Karpas-422 (cell line): ENCODE measurements around the gene EEPD1. TPM values are rescaled to one million over a fixed set of nuclear protein-coding genes. Genes with fewer than 3 reads are reported as not detected.
A peak's percentile ranks its signal among the peaks of the same experiment; 100 is the strongest.

Source experiments
- DNase-seq: peaks from one replicate; pipeline ENCODE4 v3.0.0-alpha.2; 2015
- H2AFZ ChIP-seq: fragments of 200-600 bp; sonication (generic); 2 replicates; pipeline ENCODE4 v1.6.1; 2014; ENCODE audit warnings: antibody characterized with exemption, low read length, mixed read lengths
- H3K27ac ChIP-seq: fragments of 200-600 bp; sonication (generic); 2 replicates; pipeline ENCODE4 v1.5.1; 2014; ENCODE audit warnings: mild to moderate bottlenecking, low read length, moderate library complexity
- H3K27me3 ChIP-seq: fragments of 200-600 bp; sonication (generic); 2 replicates; pipeline ENCODE4 v1.6.1; 2014; ENCODE audit warnings: low read length, mixed read lengths
- H3K36me3 ChIP-seq: fragments of 200-600 bp; sonication (generic); 2 replicates; pipeline ENCODE4 v1.6.1; 2014; ENCODE audit warnings: low read length, mixed read lengths; ENCODE audit not compliant: insufficient read depth
- H3K4me1 ChIP-seq: fragments of 200-600 bp; sonication (generic); 2 replicates; pipeline ENCODE4 v1.6.1; 2014; ENCODE audit warnings: mild to moderate bottlenecking, low read length, mixed read lengths
- H3K4me2 ChIP-seq: fragments of 200-600 bp; sonication (generic); 2 replicates; pipeline ENCODE4 v1.6.1; 2014; ENCODE audit warnings: low read length, low read depth, mild to moderate bottlenecking; ENCODE audit not compliant: poor library complexity, severe bottlenecking
- H3K4me3 ChIP-seq: fragments of 200-600 bp; sonication (generic); 2 replicates; pipeline ENCODE4 v1.5.1; 2014; ENCODE audit warnings: mild to moderate bottlenecking, antibody characterized with exemption, low read length, mixed read lengths
- H3K79me2 ChIP-seq: fragments of 200-600 bp; sonication (generic); 2 replicates; pipeline ENCODE4 v1.6.1; 2014; ENCODE audit warnings: mild to moderate bottlenecking, low read length, mixed read lengths
- H3K9ac ChIP-seq: fragments of 200-600 bp; sonication (generic); 2 replicates; pipeline ENCODE4 v1.6.0; 2014; ENCODE audit warnings: low read length
- H3K9me2 ChIP-seq: fragments of 200-600 bp; sonication (generic), shearing (Covaris generic); replicated peaks from 2 replicates; pipeline ENCODE4 v1.6.0; 2014; ENCODE audit warnings: mild to moderate bottlenecking, low read length, moderate library complexity; ENCODE audit not compliant: insufficient read depth
- H3K9me3 ChIP-seq: fragments of 300-700, 200-600 bp; sonication (generic); 2 replicates; pipeline ENCODE4 v1.6.1; 2014; ENCODE audit warnings: low read length, mixed read lengths
- H4K20me1 ChIP-seq: fragments of 200-600 bp; sonication (generic); 2 replicates; pipeline ENCODE4 v1.6.1; 2014; ENCODE audit warnings: mild to moderate bottlenecking, antibody characterized with exemption, low read length, low read depth; ENCODE audit not compliant: insufficient read depth
- total RNA-seq: library from RNA; depleted of rRNA; stranded (reverse); fragments of >200 nt; shearing (Covaris generic); gene quantifications from 2 replicates; pipeline ENCODE4 v1.2.3, GENCODE V29; 2014; ENCODE audit warnings: low replicate concordance

Gene EEPD1
- total RNA-seq, 1 experiment from 2014 or later = 28.8 TPM

- Histone ChIP-seq H3K79me2 (peaks cover 46% of the 10 kb centered on the region), H3K4me2 (peak overlapping the region; percentile 81), H3K4me1 (peaks cover 97% of the 10 kb centered on the region), H3K4me3 (peak overlapping the region; percentile 44), H3K27me3 (no peaks in the 10 kb centered on the region), H2AFZ (no peak overlapping the region), H3K36me3 (peaks cover 7% of the 10 kb centered on the region; the same call in 1 of the 2 replicates), H3K9me2 (no peaks in the 10 kb centered on the region), H3K27ac (peak overlapping the region; percentile 100), H3K9ac (peak overlapping the region; percentile 73), H3K9me3 (no peaks in the 10 kb centered on the region), H4K20me1 (no peaks in the 10 kb centered on the region)
- peak; percentile 64 for DNase-seq
Observed at GRCh38 chr7:36284456-36285090, 131.5 kb downstream of the EEPD1 start.

DNA sequence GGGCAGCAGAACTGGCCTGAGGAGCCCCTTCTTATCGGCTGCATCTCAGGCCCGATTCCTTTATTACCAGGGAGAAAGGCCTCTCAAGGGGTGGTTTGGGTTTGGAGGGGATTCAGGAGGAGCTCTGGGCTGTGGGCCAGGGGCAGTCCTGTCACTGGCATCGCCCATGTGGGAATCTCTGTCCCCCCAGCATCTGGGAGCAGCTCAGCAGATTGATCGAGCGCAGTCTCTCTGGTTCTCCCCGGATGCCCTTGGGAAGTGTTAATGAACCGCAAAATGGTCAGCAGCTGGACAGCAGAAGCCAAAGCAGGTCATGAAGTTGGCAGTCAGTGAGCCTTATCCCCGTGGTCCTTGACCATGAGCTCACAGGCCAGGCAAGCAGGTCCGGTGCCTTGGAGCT, 132.2 kb downstream of the EEPD1 start:
- no peaks in the 10 kb centered on the region for H4K20me1 ChIP-seq
- no peaks in the 10 kb centered on the region for H3K27me3 ChIP-seq
- no peak overlapping the region for H2AFZ ChIP-seq
- peak overlapping the region; percentile 73 for H3K9ac ChIP-seq
- H3K4me3 ChIP-seq = peak overlapping the region; percentile 44
- no peaks in the 10 kb centered on the region for H3K9me2 ChIP-seq
- DNase-seq = no peak
- no peaks in the 10 kb centered on the region for H3K9me3 ChIP-seq
- peaks cover 7% of the 10 kb centered on the region; the same call in 1 of the 2 replicates for H3K36me3 ChIP-seq
- H3K4me1 ChIP-seq = peaks cover 97% of the 10 kb centered on the region
- H3K4me2 ChIP-seq = peak overlapping the region; percentile 81
- H3K27ac ChIP-seq = peak overlapping the region; percentile 100
- peaks cover 44% of the 10 kb centered on the region for H3K79me2 ChIP-seq

GRCh38 chr7:36286226-36286625, 133.2 kb downstream of the EEPD1 start:
- Histone ChIP-seq H3K27ac (peak overlapping the region; percentile 100), H3K4me3 (peak overlapping the region; percentile 43; the same call in 1 of the 2 replicates), H3K4me1 (peaks cover 97% of the 10 kb centered on the region), H4K20me1 (no peaks in the 10 kb centered on the region), H2AFZ (no peak overlapping the region), H3K36me3 (peaks cover 7% of the 10 kb centered on the region; the same call in 1 of the 2 replicates), H3K9ac (peak overlapping the region; percentile 73), H3K79me2 (peaks cover 40% of the 10 kb centered on the region), H3K9me2 (no peaks in the 10 kb centered on the region), H3K9me3 (no peaks in the 10 kb centered on the region), H3K27me3 (no peaks in the 10 kb centered on the region), H3K4me2 (peak overlapping the region; percentile 81)
- DNase-seq = peak; percentile 71

DNA sequence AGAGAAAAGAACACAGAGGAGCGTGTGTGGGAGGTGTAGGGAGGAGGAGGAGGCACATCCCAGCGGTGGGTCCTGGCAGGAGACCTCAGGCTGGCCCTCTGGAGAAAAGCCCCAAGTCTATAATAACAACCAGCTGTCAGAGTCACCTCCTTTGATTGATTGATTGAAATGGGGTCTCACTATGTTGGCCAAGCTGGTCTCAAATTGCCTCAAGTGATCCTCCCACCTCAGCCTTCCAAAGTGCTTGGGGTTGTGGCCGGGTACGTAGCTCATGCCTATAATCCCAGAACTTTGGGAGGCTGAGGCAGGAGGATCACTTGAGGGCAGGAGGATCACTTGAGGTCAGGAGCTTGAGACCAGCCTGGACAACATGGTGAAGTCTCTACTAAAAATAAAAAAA, 133.6 kb downstream of the EEPD1 start:
- no peaks in the 10 kb centered on the region for H3K27me3 ChIP-seq
- H2AFZ ChIP-seq = no peak overlapping the region
- no peaks in the 10 kb centered on the region for H4K20me1 ChIP-seq
- peaks cover 42% of the 10 kb centered on the region for H3K79me2 ChIP-seq
- H3K9ac ChIP-seq = peak overlapping the region; percentile 73
- H3K36me3 ChIP-seq = peaks cover 8% of the 10 kb centered on the region; the same call in 1 of the 2 replicates
- DNase-seq = no peak
- H3K4me3 ChIP-seq = peak overlapping the region; percentile 43; the same call in 1 of the 2 replicates
- peak overlapping the region; percentile 100 for H3K27ac ChIP-seq
- H3K4me1 ChIP-seq = peaks cover 96% of the 10 kb centered on the region
- no peaks in the 10 kb centered on the region for H3K9me2 ChIP-seq
- H3K4me2 ChIP-seq = peak overlapping the region; percentile 81
- H3K9me3 ChIP-seq = no peaks in the 10 kb centered on the region

DNA sequence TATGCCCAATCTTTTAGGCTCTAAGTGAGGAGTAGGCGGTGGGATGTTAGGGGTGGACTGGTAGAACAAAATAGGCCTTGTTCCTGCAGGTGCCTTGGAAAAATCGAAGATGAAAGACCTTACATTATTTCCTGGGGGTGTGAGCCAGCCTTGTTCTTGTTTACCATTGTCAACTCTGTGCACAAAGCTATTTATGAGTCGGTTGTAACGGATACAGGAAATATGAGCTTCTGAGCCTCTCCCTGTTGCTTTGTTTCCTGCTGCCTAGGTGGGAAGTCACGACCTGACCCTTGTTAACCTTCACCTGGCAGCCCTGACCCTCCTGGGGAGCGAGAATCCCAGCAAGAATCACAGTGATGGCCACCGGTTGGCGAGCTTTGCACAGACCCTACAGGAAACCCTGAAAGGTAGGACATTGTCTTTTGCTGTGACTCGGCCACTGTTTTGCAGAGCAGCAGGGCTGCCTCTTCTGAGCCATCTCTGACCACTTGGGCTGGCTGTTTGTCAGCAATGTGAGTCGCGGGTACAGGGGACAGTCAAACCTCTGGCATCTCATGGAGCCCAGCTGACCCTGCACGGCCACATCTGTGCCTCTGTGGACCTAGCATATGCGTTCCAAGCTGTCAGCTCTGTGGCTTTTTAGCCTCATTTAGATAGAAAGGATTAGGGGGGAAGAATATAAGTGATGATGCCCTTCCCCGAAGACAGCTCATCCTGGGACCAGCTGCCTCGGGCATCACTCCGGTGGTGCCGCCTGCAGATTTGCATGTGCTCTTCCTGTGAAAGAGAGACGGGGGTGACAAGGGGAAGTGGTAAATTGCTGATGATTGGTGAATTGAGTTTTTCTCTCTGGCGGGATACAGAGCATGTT, 134.6 kb downstream of the EEPD1 start:
- DNase-seq = peak; percentile 93
- Histone ChIP-seq H3K27me3 (no peaks in the 10 kb centered on the region), H3K9me3 (no peaks in the 10 kb centered on the region), H3K79me2 (peaks cover 47% of the 10 kb centered on the region), H3K9ac (peak overlapping the region; percentile 73), H3K36me3 (peaks cover 12% of the 10 kb centered on the region; the same call in 1 of the 2 replicates), H3K4me1 (peaks cover 92% of the 10 kb centered on the region), H3K4me2 (peak overlapping the region; percentile 81), H4K20me1 (no peaks in the 10 kb centered on the region), H3K4me3 (peak overlapping the region; percentile 50; the same call in 1 of the 2 replicates), H3K27ac (peak overlapping the region; percentile 100), H3K9me2 (no peaks in the 10 kb centered on the region), H2AFZ (no peak overlapping the region)

GRCh38 chr7:36288501-36288900, 135.4 kb downstream of the EEPD1 start:
- H3K9me2 ChIP-seq = no peaks in the 10 kb centered on the region
- no peak for DNase-seq
- H3K4me1 ChIP-seq = peaks cover 83% of the 10 kb centered on the region
- H4K20me1 ChIP-seq = no peaks in the 10 kb centered on the region
- peak overlapping the region; percentile 43 for H3K9ac ChIP-seq
- H3K9me3 ChIP-seq = no peaks in the 10 kb centered on the region
- no peak overlapping the region for H2AFZ ChIP-seq
- no peak overlapping the region for H3K4me3 ChIP-seq
- H3K36me3 ChIP-seq = peaks cover 12% of the 10 kb centered on the region; the same call in 1 of the 2 replicates
- peak overlapping the region; percentile 100 for H3K27ac ChIP-seq
- H3K4me2 ChIP-seq = peak overlapping the region; percentile 81
- H3K79me2 ChIP-seq = peaks cover 48% of the 10 kb centered on the region
- H3K27me3 ChIP-seq = no peaks in the 10 kb centered on the region

DNA sequence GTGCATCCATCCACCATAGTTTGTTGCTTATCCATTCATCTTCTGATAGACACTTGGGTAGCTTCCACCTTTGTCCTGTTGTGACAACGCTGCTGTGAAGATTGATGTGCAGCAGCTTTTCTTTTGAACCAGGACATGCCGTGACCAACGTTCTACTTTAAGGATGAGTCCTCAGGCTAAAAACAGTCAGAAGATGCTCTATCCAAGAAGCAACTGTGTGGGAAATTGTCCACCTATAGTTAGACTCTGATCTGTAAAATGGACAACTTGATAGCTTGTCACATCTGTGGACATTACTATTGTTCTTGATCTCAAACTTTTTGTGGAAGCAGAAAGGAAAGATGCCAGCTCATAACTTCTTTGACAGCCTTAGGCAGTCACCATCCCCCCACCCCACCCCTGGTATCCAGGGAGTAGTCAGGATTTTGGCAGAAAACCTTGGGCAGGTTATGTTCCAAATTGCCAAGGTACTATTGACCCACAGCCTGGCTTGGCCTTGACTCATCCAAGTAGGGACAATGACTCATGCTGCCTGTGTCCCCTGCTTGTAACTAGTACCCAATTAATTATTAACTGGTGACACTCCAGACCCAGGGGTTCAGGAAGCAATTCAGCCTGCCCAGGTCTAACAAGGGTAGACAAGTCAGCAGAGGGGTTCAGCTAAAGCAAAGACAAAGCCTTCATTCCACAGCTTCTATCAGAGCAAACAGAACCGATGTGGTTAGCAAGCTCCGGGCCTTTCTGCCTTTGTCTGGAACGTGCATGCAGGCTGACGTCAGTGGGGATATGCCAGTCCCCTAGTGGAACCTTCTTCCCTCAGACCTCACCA, 137.0 kb downstream of the EEPD1 start:
- Histone ChIP-seq H3K27me3 (no peaks in the 10 kb centered on the region), H3K9me3 (no peaks in the 10 kb centered on the region), H2AFZ (no peak overlapping the region), H3K27ac (peak overlapping the region; percentile 100), H3K9ac (no peak overlapping the region), H4K20me1 (no peaks in the 10 kb centered on the region), H3K4me2 (no peak overlapping the region), H3K79me2 (peaks cover 37% of the 10 kb centered on the region), H3K9me2 (no peaks in the 10 kb centered on the region), H3K36me3 (peaks cover 12% of the 10 kb centered on the region; the same call in 1 of the 2 replicates), H3K4me1 (peaks cover 67% of the 10 kb centered on the region), H3K4me3 (no peak overlapping the region)
- peak; percentile 40 for DNase-seq
